Right lobe of liver (tissue), 6 donors: ENCODE data around the gene CHTF8. TPM values are rescaled to one million over a fixed set of nuclear protein-coding genes. Genes with fewer than 3 reads are reported as not detected.

Experiments used
- ATAC-seq, 4 donors: fragments of 200-7000 bp; cut with Tn5 transposase; one replicate each; pipeline ENCODE4 v1.9.1; 2020; ENCODE audit warnings: mild to moderate bottlenecking in 4 of 4, moderate library complexity in 4 of 4
- DNase-seq, 3 donors: peaks; one replicate each; pipeline ENCODE4 v3.0.0-alpha.2; 2020
- H3K27ac ChIP-seq, 3 donors: fragments of 200-600 bp; one replicate each; pipeline ENCODE4 v1.8.0; 2022
- H3K27me3 ChIP-seq, 2 donors: fragments of 200-600 bp; one replicate each; pipeline ENCODE4 v1.8.0; 2022
- H3K36me3 ChIP-seq, 4 donors: fragments of 200-600 bp; sonication (generic) in 1 of 4; one replicate each; pipeline versions ENCODE4 v1.5.1 to v1.8.0; 2017 to 2022; ENCODE audit warnings: control low read depth in 1 of 4
- H3K4me1 ChIP-seq, 4 donors: fragments of 200-600 bp; sonication (generic) in 1 of 4; one replicate each; pipeline versions ENCODE4 v1.5.1 to v1.8.0; 2017 to 2022; ENCODE audit warnings: control low read depth in 1 of 4
- H3K4me3 ChIP-seq, 3 donors: fragments of 200-600 bp; one replicate each; pipeline ENCODE4 v1.8.0; 2022
- H3K9me3 ChIP-seq, 4 donors: fragments of 200-600 bp; sonication (generic) in 1 of 4; one replicate each; pipeline versions ENCODE4 v1.5.1 to v1.8.0; 2017 to 2022; ENCODE audit warnings: control low read depth in 1 of 4
- CTCF ChIP-seq, 4 donors: fragments of 200-600 bp in 3 of 4; fragments of 450-650 bp in 1 of 4; IDR thresholded peaks; one replicate each; pipeline versions ENCODE4 v1.5.1 to v1.8.0; 2016 to 2022; ENCODE audit warnings: antibody characterized with exemption in 4 of 4, mild to moderate bottlenecking in 2 of 4
- POLR2A ChIP-seq: fragments of 450-650 bp; IDR thresholded peaks from one replicate; pipeline ENCODE4 v1.6.1; 2017; ENCODE audit warnings: antibody characterized with exemption, mild to moderate bottlenecking
- WGBS: methylation state at CpG from one replicate; pipeline ENCODE4 v1.1.6; 2018; ENCODE audit warnings: low coverage, low lambda C conversion rate; ENCODE audit not compliant: insufficient coverage; ENCODE audit errors: missing lambda C conversion rate; 5-methylcytosine and 5-hydroxymethylcytosine counted together
- intact Hi-C, 2 donors: fragments of 100-400 bp; cut with DNase I; formaldehyde crosslinking; loops; one replicate each; pipeline versions ENCODE4 v1.11.2 to v1.14.1; 2022
- total RNA-seq, 6 experiments: library from RNA; depleted of rRNA in 2 of 6; stranded (reverse); fragments of >200 nt in 2 of 6; fragmentation: NEBNext Ultra II Directional in 3 of 6; extraction: Animal tissue kit (Norgen Biotek cat#: 25700) in 3 of 6; gene quantifications; one replicate each; pipeline versions ENCODE4 v1.1.0 to v1.2.4, GENCODE V29; 2016 to 2023
- donor health status: DM: no; HTN: yes; CAD: no.
- donor health status: DM: no; HTN: no; CAD: no.
- donor health status: DM: no; HTN: no; CAD: no.
- donor health status: DM: no; HTN: yes; CAD: no.
- donor health status: DM: no; HTN: yes; CAD: no.

The CHTF8 gene
- total RNA-seq, 6 experiments from 2014 or later = 56.6 to 78.3 (median 65.4) TPM

- no peak overlapping the region for H3K4me3 ChIP-seq
- H3K36me3 ChIP-seq = peaks cover 0 to 25% (median 6%) of the 10 kb centered on the region in 4 donors
- no peaks in the 10 kb centered on the region for H3K27me3 ChIP-seq
- peaks cover 0 to 5% (median 0%) of the 10 kb centered on the region in 4 donors for H3K4me1 ChIP-seq
- intact Hi-C loops = loop anchor here in 1 of 2 donors (10.0 kb wide), 1 partner anchor 123 kb away; no protein-coding TSS in a partner anchor
- WGBS = 65% methylated on average over 6 of the region's 6 CpGs
- peak in 1 of 4 donors; percentile 39 for ATAC-seq
- H3K27ac ChIP-seq = no peak overlapping the region
- H3K9me3 ChIP-seq = no peaks in the 10 kb centered on the region
- TF ChIP-seq POLR2A (no peak), CTCF (IDR thresholded peaks at IDR 0.05) (no peak)
- DNase-seq = no peak
Observed at GRCh38 chr16:69171325-69172084, 39.1 kb upstream of the CHTF8 start.

- Histone ChIP-seq H3K4me1 (peaks cover 0 to 5% (median 0%) of the 10 kb centered on the region in 4 donors), H3K27ac (no peak overlapping the region), H3K4me3 (no peak overlapping the region), H3K27me3 (no peaks in the 10 kb centered on the region), H3K36me3 (peaks cover 0 to 39% (median 9%) of the 10 kb centered on the region in 4 donors), H3K9me3 (no peaks in the 10 kb centered on the region)
- intact Hi-C loops = loop anchor here in 1 of 2 donors (10.0 kb wide), 1 partner anchor 125 kb away; no protein-coding TSS in a partner anchor
- DNase-seq (no peak), ATAC-seq (no peak)
- WGBS = 92% methylated on average over 6 of the region's 6 CpGs
- TF ChIP-seq POLR2A (no peak), CTCF (IDR thresholded peaks at IDR 0.05) (no peak)
Observed at GRCh38 chr16:69169607-69170352, 37.4 kb upstream of the CHTF8 start.

- WGBS = 100% methylated on average over 3 of the region's 4 CpGs
- TF ChIP-seq POLR2A (no peak), CTCF (IDR thresholded peaks at IDR 0.05) (no peak)
Observed at GRCh38 chr16:69169051-69169450, 36.7 kb upstream of the CHTF8 start.

GRCh38 chr16:69166946-69167930 is 34.9 kb upstream of the CHTF8 start:
- intact Hi-C loops = no loop called here
- no peaks in the 10 kb centered on the region for H3K9me3 ChIP-seq
- H3K4me3 ChIP-seq = no peak overlapping the region
- no peak overlapping the region for H3K27ac ChIP-seq
- TF ChIP-seq POLR2A (no peak), CTCF (IDR thresholded peaks at IDR 0.05) (no peak)
- no peaks in the 10 kb centered on the region for H3K4me1 ChIP-seq
- DNase-seq = no peak
- peaks cover 0 to 57% (median 14%) of the 10 kb centered on the region in 4 donors for H3K36me3 ChIP-seq
- no peak for ATAC-seq
- no peaks in the 10 kb centered on the region for H3K27me3 ChIP-seq
- 90% methylated on average over 6 of the region's 7 CpGs for whole genome bisulfite sequencing

More at GRCh38 chr16:69169051-69169450, 36.7 kb upstream of the CHTF8 start:
- intact Hi-C loops = no loop called here
- no peak overlapping the region for H3K27ac ChIP-seq
- H3K4me1 ChIP-seq = peaks cover 0 to 5% (median 0%) of the 10 kb centered on the region in 4 donors
- H3K9me3 ChIP-seq = no peaks in the 10 kb centered on the region
- H3K4me3 ChIP-seq = no peak overlapping the region
- no peaks in the 10 kb centered on the region for H3K27me3 ChIP-seq
- no peak for ATAC-seq
- H3K36me3 ChIP-seq = peaks cover 0 to 45% (median 12%) of the 10 kb centered on the region in 4 donors
- no peak for DNase-seq
